WTC11 (cell line): Measurements from ENCODE around the gene FAM53B. TPM values are rescaled to one million over a fixed set of nuclear protein-coding genes. Genes with fewer than 3 reads are reported as not detected.

Experiments
- ATAC-seq: fragments of 200-7000 bp; cut with Tn5 transposase; 2 replicates; pipeline ENCODE4 v1.10.0; 2021; ENCODE audit warnings: mild to moderate bottlenecking, moderate library complexity
- CTCF ChIA-PET: fragments of 300-600 bp; sonication (Branson Sonifier 250); formaldehyde crosslinking; loops from one replicate; lab custom pipeline; 2021; ENCODE audit warnings: antibody characterized with exemption; lab: Charles Lee
- POLR2A ChIA-PET: fragments of 350-600 bp; sonication (Branson Sonifier 250); formaldehyde crosslinking; loops from one replicate; lab custom pipeline; 2021; ENCODE audit warnings: antibody characterized with exemption; lab: Charles Lee
- DNase-seq: peaks from one replicate; pipeline ENCODE4 v3.0.0; 2021; ENCODE audit warnings: low spot score
- H3K27ac Mint-ChIP-seq: 2 replicates; pipeline ENCODE4 v1.8.0; 2021; ENCODE audit warnings: mixed read lengths
- H3K27me3 Mint-ChIP-seq: 2 replicates; pipeline ENCODE4 v1.8.0; 2021; ENCODE audit warnings: low read depth, mild to moderate bottlenecking, moderate library complexity, mixed read lengths
- H3K36me3 Mint-ChIP-seq: 2 replicates; pipeline ENCODE4 v1.8.0; 2021; ENCODE audit warnings: mixed read lengths
- H3K4me1 Mint-ChIP-seq: 2 replicates; pipeline ENCODE4 v1.8.0; 2022; ENCODE audit warnings: mixed read lengths
- H3K4me3 Mint-ChIP-seq: 2 replicates; pipeline ENCODE4 v1.8.0; 2021; ENCODE audit warnings: mild to moderate bottlenecking, moderate library complexity, mixed read lengths
- H3K9me3 Mint-ChIP-seq: 2 replicates; pipeline ENCODE4 v1.8.0; 2021; ENCODE audit warnings: mixed read lengths
- ATF1 ChIP-seq: sonication (generic); formaldehyde crosslinking; IDR thresholded peaks from 2 replicates; pipeline ENCODE4 v1.8.1; 2023; ENCODE audit warnings: mild to moderate bottlenecking, moderate library complexity, missing genetic modification reagents
- CBFB ChIP-seq: sonication (generic); formaldehyde crosslinking; IDR thresholded peaks from 2 replicates; pipeline ENCODE4 v1.8.1; 2022; ENCODE audit warnings: mild to moderate bottlenecking, low read depth, missing genetic modification reagents
- NR1H2 ChIP-seq: sonication (generic); formaldehyde crosslinking; IDR thresholded peaks from 2 replicates; pipeline ENCODE4 v1.9.0; 2021; ENCODE audit warnings: mild to moderate bottlenecking, moderate library complexity, missing genetic modification reagents
- OVOL2 ChIP-seq: fragments of 250-450 bp; sonication (Bioruptor Pico); IDR thresholded peaks from 2 replicates; pipeline ENCODE4 v1.9.0; 2021; ENCODE audit warnings: mild to moderate bottlenecking, borderline replicate concordance
- PRRX2 ChIP-seq: fragments of 250-450 bp; sonication (Bioruptor Pico); IDR thresholded peaks from 2 replicates; pipeline ENCODE4 v1.8.0; 2021; ENCODE audit warnings: mild to moderate bottlenecking
- SMAD4 ChIP-seq: sonication (generic); formaldehyde crosslinking; IDR thresholded peaks from 2 replicates; pipeline ENCODE4 v1.8.0; 2022; ENCODE audit warnings: mild to moderate bottlenecking, missing genetic modification reagents
- SP1 ChIP-seq: sonication (generic); formaldehyde crosslinking; conservative IDR thresholded peaks from 2 replicates; pipeline ENCODE4 v1.8.1; 2022; ENCODE audit warnings: missing genetic modification reagents
- TCF7 ChIP-seq: sonication (generic); formaldehyde crosslinking; IDR thresholded peaks from 2 replicates; pipeline ENCODE4 v1.8.0; 2022; ENCODE audit warnings: mild to moderate bottlenecking, low read depth, missing genetic modification reagents, moderate library complexity
- TEAD1 ChIP-seq: sonication (generic); formaldehyde crosslinking; IDR thresholded peaks from 2 replicates; pipeline ENCODE4 v1.8.0; 2022; ENCODE audit warnings: mild to moderate bottlenecking, missing genetic modification reagents
- ZNF121 ChIP-seq: sonication (generic); formaldehyde crosslinking; IDR thresholded peaks from 2 replicates; pipeline ENCODE4 v1.8.0; 2023; ENCODE audit warnings: missing genetic modification reagents
- ZNF138 ChIP-seq: sonication (generic); formaldehyde crosslinking; conservative IDR thresholded peaks from 2 replicates; pipeline ENCODE4 v1.8.1; 2022; ENCODE audit warnings: mild to moderate bottlenecking, moderate library complexity, missing genetic modification reagents
- ZNF416 ChIP-seq: fragments of 250-450 bp; sonication (Bioruptor Pico); IDR thresholded peaks from 2 replicates; pipeline ENCODE4 v1.9.0; 2021; ENCODE audit warnings: mild to moderate bottlenecking, inconsistent platforms
- total RNA-seq: library from RNA; stranded (reverse); gene quantifications from 3 replicates; pipeline ENCODE4 v1.2.3, GENCODE V29; 2021
- TF ChIP-seq, protein P1 (sequence below): sonication (generic); formaldehyde crosslinking; IDR thresholded peaks from 2 replicates; pipeline ENCODE4 v1.8.1; 2023; ENCODE audit warnings: mild to moderate bottlenecking, moderate library complexity, missing genetic modification reagents
- TF ChIP-seq, protein P2 (sequence below): sonication (generic); formaldehyde crosslinking; IDR thresholded peaks from 2 replicates; pipeline ENCODE4 v1.8.1; 2022; ENCODE audit warnings: mild to moderate bottlenecking, moderate library complexity, missing genetic modification reagents
- TF ChIP-seq, protein P3 (sequence below): fragments of 250-450 bp; sonication (Bioruptor Pico); conservative IDR thresholded peaks from 2 replicates; pipeline ENCODE4 v1.9.0; 2021; ENCODE audit warnings: mild to moderate bottlenecking
- TF ChIP-seq, protein P4 (sequence below): sonication (generic); formaldehyde crosslinking; IDR thresholded peaks from 2 replicates; pipeline ENCODE4 v1.8.1; 2022; ENCODE audit warnings: low read depth, mild to moderate bottlenecking, moderate library complexity, missing genetic modification reagents, borderline replicate concordance
- TF ChIP-seq, protein P5 (sequence below): sonication (generic); formaldehyde crosslinking; IDR thresholded peaks from 2 replicates; pipeline ENCODE4 v1.8.0; 2022; ENCODE audit warnings: mild to moderate bottlenecking, missing genetic modification reagents

The FAM53B gene
- total RNA-seq, 1 experiment from 2014 or later, result 21.3 TPM

DNA sequence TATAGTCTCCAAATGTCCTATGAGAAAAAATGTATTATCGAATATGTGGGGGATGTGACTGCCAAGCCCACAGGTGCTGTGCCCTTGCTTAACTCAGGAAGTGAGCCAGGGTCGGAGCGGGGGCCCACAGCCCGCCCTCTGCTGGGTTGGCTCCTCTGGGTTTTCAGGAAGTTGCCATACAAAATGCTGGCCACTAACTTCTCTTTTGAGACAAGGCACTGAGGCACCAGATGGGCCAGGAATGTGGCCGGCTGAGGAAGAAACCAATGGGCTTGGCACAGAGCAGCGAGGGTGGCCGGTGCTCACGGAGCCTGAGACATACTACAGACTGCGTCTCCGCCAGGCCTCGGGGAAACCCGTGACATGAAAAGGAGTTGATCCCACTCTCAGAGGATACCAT is 58.9 kb downstream of the FAM53B start:
- Mint-ChIP-seq H3K9me3 (no peaks in the 10 kb centered on the region), H3K27me3 (no peaks in the 10 kb centered on the region), H3K27ac (no peak overlapping the region), H3K4me3 (no peak overlapping the region), H3K4me1 (peaks cover 18% of the 10 kb centered on the region), H3K36me3 (peaks cover 15% of the 10 kb centered on the region)
- POLR2A ChIA-PET, result no interaction called here
- CTCF ChIA-PET, result interaction anchor here (1.2 kb wide), 1 partner anchor 34 kb away, joined by 3 read pairs; no protein-coding TSS in a partner anchor
- DNase-seq (no peak), ATAC-seq (0 out of 2 replicates have a peak, but pooled peaks have one; percentile 20)
- TF ChIP-seq ZNF121 (CRISPR knock-in tag) (0 out of 2 replicates have a peak, but pooled peaks have one; percentile 2), TCF7 (CRISPR knock-in tag) (no peak)

DNA sequence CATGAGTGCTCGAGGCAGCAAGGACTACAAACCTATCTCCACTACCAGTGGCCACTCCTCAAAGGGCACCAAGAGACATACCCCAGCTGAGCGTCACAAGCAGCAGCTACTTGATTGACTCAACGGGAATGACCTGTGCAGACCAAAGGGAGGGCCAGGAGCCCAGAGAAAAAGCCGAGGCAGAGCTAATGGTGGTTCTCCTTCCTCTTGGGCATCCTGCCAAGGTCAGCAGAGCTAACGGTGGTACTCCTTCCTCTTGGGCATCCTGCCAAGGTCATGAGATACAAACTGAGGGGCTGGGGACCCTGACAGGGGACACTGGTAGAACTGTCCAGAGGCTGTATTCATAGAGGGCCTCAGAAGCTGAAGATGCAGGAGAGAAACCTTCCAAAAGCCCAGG is 60.4 kb downstream of the FAM53B start:
- Mint-ChIP-seq H3K9me3 (no peaks in the 10 kb centered on the region), H3K4me1 (peaks cover 18% of the 10 kb centered on the region), H3K27ac (no peak overlapping the region), H3K36me3 (peaks cover 16% of the 10 kb centered on the region), H3K27me3 (no peaks in the 10 kb centered on the region), H3K4me3 (no peak overlapping the region)
- ATAC-seq, result no peak
- CTCF ChIA-PET, result interaction anchor here (0.8 kb wide), 1 partner anchor 58 kb away, joined by 4 read pairs; no protein-coding TSS in a partner anchor
- no peak for DNase-seq
- no peak for TF ChIP-seq PRRX2
- TF ChIP-seq, protein P1, sequence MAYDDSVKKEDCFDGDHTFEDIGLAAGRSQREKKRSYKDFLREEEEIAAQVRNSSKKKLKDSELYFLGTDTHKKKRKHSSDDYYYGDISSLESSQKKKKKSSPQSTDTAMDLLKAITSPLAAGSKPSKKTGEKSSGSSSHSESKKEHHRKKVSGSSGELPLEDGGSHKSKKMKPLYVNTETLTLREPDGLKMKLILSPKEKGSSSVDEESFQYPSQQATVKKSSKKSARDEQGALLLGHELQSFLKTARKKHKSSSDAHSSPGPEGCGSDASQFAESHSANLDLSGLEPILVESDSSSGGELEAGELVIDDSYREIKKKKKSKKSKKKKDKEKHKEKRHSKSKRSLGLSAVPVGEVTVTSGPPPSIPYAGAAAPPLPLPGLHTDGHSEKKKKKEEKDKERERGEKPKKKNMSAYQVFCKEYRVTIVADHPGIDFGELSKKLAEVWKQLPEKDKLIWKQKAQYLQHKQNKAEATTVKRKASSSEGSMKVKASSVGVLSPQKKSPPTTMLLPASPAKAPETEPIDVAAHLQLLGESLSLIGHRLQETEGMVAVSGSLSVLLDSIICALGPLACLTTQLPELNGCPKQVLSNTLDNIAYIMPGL, result no peak
- no peak for TF ChIP-seq TEAD1 (CRISPR knock-in tag)
- TF ChIP-seq, protein P2, sequence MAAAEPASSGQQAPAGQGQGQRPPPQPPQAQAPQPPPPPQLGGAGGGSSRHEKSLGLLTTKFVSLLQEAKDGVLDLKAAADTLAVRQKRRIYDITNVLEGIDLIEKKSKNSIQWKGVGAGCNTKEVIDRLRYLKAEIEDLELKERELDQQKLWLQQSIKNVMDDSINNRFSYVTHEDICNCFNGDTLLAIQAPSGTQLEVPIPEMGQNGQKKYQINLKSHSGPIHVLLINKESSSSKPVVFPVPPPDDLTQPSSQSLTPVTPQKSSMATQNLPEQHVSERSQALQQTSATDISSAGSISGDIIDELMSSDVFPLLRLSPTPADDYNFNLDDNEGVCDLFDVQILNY (CRISPR knock-in tag), result no peak
- TF ChIP-seq ZNF416 (CRISPR knock-in tag), result no peak
- no peak for TF ChIP-seq SMAD4 (CRISPR knock-in tag)
- TF ChIP-seq, protein P3, sequence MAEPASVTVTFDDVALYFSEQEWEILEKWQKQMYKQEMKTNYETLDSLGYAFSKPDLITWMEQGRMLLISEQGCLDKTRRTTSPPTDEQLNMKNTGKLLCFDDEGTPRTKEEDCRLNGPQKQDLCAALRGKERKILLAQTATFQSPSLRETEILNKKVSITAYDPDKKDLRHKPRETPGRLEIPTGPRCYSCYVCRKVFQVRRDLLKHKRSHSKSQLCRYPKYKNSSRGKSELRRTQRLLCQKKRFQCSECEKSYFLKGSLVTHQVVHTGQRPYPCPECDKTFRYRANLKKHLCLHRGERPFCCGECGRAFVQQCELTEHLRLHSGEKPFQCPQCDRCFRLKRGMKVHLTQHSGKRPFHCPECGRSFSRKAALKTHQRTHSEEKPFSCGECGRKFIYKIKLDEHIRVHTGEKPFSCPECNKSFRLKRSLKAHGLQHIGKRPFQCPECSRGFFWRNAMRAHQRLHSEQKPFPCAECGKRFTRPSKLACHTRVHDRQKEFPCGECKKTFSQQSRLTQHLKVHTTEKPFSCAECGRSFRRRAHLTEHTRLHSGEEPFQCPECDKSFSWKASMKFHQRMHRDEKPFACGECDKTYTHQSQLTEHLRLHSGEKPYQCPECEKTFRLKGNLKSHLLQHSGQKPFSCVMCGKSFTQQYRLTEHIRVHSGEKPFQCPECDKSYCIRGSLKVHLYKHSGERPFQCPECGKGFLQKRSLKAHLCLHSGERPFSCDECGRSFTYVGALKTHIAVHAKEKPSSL (CRISPR knock-in tag), result no peak
- POLR2A ChIA-PET, result no interaction called here

DNA sequence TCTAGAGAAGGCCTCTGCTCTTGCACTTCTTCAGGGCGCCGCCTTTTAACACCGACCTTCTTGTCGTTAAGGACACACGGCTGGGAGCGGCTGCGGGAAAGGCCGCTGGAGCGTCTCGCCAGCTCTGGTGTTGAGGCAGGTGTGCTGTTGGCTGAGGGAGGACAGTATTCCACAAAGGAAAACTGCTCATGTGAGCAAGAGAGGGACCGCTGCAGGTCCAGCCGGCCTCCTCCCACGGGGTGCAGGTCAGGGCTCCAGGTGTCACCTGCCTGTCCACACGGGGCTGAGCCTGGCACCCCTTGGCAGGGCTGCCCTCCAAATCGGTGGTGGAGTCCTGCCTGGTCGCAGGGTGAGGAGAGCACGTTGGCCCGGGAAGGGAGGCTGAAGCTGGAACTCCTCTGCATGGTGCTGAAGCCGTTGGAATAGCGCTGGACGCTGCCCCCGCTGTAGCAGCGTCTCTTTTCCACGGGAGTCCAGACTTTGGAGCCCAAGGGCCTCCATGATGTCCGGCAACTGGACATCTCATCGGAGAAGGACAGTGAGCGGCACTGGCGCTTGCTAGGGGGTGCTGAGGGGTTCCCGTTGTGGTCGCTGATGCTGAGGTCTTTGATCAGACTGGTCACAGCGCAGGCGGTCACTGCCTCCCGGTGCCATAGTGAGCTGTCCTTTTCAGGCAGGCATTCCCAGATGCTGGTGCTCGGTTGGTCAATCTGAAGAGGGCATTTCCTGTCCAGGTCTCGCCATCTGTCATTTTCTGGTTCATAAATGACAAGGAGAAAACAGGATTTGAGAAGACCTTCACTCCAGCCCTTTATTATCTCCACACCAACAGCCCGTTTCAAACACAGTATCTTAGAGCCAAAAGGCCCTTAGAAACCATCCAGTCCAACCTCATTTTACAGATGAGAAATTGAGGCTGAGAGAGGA is 62.3 kb downstream of the FAM53B start:
- TF ChIP-seq CBFB (CRISPR knock-in tag) (no peak), NR1H2 (CRISPR knock-in tag) (no peak), ATF1 (no peak), ZNF138 (CRISPR knock-in tag) (no peak), OVOL2 (CRISPR knock-in tag) (no peak), SP1 (no peak)
- TF ChIP-seq, protein P4, sequence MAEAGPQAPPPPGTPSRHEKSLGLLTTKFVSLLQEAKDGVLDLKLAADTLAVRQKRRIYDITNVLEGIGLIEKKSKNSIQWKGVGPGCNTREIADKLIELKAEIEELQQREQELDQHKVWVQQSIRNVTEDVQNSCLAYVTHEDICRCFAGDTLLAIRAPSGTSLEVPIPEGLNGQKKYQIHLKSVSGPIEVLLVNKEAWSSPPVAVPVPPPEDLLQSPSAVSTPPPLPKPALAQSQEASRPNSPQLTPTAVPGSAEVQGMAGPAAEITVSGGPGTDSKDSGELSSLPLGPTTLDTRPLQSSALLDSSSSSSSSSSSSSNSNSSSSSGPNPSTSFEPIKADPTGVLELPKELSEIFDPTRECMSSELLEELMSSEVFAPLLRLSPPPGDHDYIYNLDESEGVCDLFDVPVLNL (CRISPR knock-in tag), result no peak
- TF ChIP-seq, protein P5, sequence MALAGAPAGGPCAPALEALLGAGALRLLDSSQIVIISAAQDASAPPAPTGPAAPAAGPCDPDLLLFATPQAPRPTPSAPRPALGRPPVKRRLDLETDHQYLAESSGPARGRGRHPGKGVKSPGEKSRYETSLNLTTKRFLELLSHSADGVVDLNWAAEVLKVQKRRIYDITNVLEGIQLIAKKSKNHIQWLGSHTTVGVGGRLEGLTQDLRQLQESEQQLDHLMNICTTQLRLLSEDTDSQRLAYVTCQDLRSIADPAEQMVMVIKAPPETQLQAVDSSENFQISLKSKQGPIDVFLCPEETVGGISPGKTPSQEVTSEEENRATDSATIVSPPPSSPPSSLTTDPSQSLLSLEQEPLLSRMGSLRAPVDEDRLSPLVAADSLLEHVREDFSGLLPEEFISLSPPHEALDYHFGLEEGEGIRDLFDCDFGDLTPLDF (CRISPR knock-in tag), result no peak
- TF ChIP-seq, protein P1, result no peak
- Mint-ChIP-seq H3K9me3 (no peaks in the 10 kb centered on the region), H3K4me3 (no peak overlapping the region), H3K27ac (no peak overlapping the region), H3K36me3 (peaks cover 16% of the 10 kb centered on the region), H3K27me3 (no peaks in the 10 kb centered on the region), H3K4me1 (peaks cover 6% of the 10 kb centered on the region)
- DNase-seq (no peak), ATAC-seq (no peak)
- CTCF ChIA-PET, result no interaction called here
- POLR2A ChIA-PET, result interaction anchor here (0.5 kb wide), 1 partner anchor 12 kb away, joined by 5 read pairs; no protein-coding TSS in a partner anchor
